AG04449 (cell line): Measurements from ENCODE around the gene SDSL.

ENCODE experiments used
- CTCF ChIA-PET: fragments of 350-600 bp; formaldehyde crosslinking; extraction: SDS; loops from one replicate; lab custom pipeline; 2021; ENCODE audit warnings: antibody characterized with exemption; lab: Yijun Ruan, JAX
- POLR2A ChIA-PET: fragments of 400-600, 350-600 bp; formaldehyde crosslinking; extraction: SDS; loops from one replicate; lab custom pipeline; 2020; ENCODE audit warnings: antibody characterized with exemption, inconsistent platforms; lab: Yijun Ruan, JAX
- DNase-seq: peaks from one replicate; pipeline ENCODE4 v3.0.0-alpha.2; 2010; ENCODE audit warnings: low read depth, low spot score
- H3K4me3 ChIP-seq: 2 replicates; pipeline ENCODE4 v1.5.1; 2011; ENCODE audit warnings: low read depth, mild to moderate bottlenecking, control low read depth, low read length
- TF ChIP-seq, protein P1 (sequence below): IDR thresholded peaks from one replicate; pipeline ENCODE4 v1.5.1; 2011; ENCODE audit warnings: mild to moderate bottlenecking, moderate library complexity, low read length, control low read depth, inconsistent platforms; ENCODE audit not compliant: insufficient read depth; ENCODE audit errors: missing control alignments

Gene SDSL

DNA sequence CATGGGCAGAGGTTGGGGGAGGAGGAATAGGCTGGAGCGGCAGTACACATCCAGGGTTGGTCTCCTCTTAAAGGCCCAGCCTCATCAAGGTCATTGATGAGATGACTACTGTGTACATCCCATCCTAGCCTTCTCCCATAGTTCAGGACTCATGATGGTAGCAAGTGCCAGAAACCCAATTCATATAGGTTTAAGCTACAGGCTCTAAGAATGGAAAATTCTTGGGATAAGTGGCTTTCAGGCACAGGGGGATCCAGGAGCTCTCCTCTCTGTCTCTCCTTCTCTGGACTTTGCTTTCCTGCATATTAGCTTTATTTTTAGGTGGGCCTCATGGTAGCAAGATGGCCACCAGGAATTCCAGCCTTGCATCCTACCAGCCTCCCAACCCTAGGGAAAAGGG lies 6.3 kb downstream of the SDSL start:
- DNase-seq: no peak
- POLR2A ChIA-PET: no interaction called here
- CTCF ChIA-PET: interaction anchor here (1.2 to 1.4 kb wide), 2 partner anchors 12 to 106 kb away, joined by 3 to 4 read pairs; no protein-coding TSS in a partner anchor
- TF ChIP-seq, protein P1, sequence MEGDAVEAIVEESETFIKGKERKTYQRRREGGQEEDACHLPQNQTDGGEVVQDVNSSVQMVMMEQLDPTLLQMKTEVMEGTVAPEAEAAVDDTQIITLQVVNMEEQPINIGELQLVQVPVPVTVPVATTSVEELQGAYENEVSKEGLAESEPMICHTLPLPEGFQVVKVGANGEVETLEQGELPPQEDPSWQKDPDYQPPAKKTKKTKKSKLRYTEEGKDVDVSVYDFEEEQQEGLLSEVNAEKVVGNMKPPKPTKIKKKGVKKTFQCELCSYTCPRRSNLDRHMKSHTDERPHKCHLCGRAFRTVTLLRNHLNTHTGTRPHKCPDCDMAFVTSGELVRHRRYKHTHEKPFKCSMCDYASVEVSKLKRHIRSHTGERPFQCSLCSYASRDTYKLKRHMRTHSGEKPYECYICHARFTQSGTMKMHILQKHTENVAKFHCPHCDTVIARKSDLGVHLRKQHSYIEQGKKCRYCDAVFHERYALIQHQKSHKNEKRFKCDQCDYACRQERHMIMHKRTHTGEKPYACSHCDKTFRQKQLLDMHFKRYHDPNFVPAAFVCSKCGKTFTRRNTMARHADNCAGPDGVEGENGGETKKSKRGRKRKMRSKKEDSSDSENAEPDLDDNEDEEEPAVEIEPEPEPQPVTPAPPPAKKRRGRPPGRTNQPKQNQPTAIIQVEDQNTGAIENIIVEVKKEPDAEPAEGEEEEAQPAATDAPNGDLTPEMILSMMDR: no peak
- H3K4me3 ChIP-seq: no peak overlapping the region

DNA sequence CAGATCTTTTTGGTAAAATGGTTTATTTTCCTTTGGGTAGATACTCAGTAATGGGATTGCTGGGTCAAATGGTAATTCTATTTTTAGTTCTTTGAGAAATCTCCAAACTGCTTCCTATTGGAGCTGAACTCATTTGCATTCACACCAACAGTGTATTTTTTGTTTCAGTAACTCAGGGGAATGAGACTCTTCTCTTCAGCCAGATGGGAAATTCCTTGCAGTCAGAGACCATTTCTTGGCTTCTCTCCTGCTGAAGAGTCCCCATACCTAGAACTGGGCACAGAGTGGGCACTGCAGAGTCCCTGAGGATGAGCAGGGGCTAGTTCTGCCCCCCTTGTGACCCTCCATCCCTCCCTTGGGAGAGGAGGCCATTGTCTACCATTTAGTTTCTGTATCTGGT lies 10.8 kb downstream of the SDSL start:
- CTCF ChIA-PET: no interaction called here
- DNase-seq: no peak
- TF ChIP-seq, protein P1: no peak
- no peak overlapping the region for H3K4me3 ChIP-seq
- POLR2A ChIA-PET: no interaction called here

DNA sequence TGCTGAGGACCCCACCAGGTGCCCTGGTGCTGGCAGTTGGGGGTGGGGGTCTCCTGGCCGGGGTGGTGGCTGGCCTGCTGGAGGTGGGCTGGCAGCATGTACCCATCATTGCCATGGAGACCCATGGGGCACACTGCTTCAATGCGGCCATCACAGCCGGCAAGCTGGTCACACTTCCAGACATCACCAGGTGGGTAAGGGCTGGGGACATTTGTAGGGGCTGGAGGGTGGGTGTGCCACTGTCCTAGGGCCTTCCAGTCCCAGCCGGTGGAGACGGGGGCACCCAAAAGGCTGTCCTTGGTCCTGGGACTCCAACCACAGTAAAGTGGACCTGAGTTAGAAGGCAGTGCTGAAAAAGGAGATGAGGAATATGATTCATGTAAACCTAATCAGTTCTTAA lies 13.2 kb downstream of the SDSL start:
- TF ChIP-seq, protein P1: no peak
- CTCF ChIA-PET: interaction anchor here (1.0 to 1.8 kb wide), 3 partner anchors 10 to 26 kb away, joined by 3 to 16 read pairs (median 7); no protein-coding TSS in a partner anchor
- no peak overlapping the region for H3K4me3 ChIP-seq
- DNase-seq: no peak
- POLR2A ChIA-PET: no interaction called here

DNA sequence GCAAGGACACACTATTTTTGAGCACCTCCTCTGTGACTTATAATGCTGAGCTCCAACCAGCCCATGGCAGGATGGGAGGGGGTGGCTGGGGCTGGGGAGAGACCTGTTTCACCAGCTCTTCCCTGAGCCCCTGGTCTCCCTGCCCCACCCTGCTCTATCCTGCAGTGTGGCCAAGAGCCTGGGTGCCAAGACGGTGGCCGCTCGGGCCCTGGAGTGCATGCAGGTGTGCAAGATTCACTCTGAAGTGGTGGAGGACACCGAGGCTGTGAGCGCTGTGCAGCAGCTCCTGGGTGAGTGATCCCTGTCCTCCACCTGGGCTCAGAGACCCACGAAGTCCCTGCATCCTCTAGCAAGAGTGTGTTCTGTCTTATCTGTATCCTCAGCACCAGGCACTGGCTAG lies 14.4 kb downstream of the SDSL start:
- CTCF ChIA-PET: no interaction called here
- no peak for DNase-seq
- POLR2A ChIA-PET: no interaction called here
- no peak overlapping the region for H3K4me3 ChIP-seq
- TF ChIP-seq, protein P1: no peak

DNA sequence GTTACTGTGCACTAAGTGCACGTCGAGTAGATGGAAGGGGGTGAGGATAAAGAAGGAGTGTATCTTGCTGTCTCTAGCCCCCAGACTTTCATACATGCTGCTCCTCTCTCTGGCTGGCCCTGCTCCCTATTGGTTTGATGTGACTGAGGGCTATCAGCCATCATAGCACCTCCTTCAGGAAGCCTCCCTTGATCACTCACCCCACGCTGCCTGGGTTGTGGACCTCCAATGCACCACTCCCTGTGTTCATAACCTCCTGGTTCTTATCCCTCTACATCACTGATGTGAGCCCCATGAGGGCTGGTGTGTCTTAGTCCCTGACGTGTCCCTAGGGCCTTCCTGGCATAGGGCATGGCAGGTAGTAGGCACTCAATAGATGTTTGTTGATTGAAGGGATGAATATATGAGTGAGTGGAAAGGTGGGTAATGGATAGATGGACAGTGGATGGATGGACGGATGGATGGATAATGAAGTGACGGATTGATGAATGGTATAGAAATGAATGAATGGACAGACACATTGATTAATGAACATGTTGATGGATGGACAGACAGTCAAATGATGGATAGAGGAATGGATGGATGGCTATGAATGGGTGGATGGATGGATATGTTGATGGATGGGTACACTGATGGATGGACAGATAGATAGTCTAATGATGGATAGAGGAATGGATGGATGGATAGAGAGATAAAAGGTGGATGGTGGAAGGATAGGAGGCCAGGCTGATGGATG lies 15.0 kb downstream of the SDSL start:
- TF ChIP-seq, protein P1: no peak
- ChIA-PET CTCF (no interaction called here), POLR2A (no interaction called here)
- DNase-seq: no peak
- H3K4me3 ChIP-seq: no peak overlapping the region

DNA sequence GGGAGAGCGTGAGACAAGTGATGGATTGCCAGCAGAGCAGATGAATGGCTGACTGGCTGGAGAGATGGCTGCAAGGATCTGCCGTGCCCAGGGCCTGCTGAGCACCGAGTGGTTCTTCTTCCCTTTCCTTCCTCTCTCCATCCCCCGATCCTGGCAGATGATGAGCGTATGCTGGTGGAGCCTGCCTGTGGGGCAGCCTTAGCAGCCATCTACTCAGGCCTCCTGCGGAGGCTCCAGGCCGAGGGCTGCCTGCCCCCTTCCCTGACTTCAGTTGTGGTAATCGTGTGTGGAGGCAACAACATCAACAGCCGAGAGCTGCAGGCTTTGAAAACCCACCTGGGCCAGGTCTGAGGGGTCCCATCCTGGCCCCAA lies 15.5 kb downstream of the SDSL start:
- ChIA-PET POLR2A (no interaction called here), CTCF (no interaction called here)
- no peak for DNase-seq
- H3K4me3 ChIP-seq: no peak overlapping the region
- TF ChIP-seq, protein P1: no peak
